Measurements from ENCODE around the gene ADI1.

DNA sequence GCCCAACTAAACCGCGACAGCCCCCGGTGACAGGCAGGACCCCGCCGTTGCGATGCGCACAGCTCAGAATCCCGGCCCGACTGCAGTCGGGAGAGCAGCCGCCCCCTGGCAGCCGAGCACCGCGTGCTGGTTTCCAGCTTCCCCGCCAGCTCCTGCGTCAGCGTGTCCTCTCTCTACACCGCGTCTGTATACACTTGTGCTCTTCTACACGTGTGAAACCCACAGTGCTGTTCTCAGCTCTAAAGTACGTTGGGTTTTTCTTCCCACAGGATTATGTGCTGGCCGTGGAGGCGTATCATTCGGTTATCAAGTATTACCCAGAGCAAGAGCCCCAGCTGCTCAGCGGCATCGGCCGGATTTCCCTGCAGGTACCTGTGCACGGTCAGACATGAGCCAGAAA, 54.0 kb downstream of the ADI1 start:
- TF ChIP-seq, protein P1, sequence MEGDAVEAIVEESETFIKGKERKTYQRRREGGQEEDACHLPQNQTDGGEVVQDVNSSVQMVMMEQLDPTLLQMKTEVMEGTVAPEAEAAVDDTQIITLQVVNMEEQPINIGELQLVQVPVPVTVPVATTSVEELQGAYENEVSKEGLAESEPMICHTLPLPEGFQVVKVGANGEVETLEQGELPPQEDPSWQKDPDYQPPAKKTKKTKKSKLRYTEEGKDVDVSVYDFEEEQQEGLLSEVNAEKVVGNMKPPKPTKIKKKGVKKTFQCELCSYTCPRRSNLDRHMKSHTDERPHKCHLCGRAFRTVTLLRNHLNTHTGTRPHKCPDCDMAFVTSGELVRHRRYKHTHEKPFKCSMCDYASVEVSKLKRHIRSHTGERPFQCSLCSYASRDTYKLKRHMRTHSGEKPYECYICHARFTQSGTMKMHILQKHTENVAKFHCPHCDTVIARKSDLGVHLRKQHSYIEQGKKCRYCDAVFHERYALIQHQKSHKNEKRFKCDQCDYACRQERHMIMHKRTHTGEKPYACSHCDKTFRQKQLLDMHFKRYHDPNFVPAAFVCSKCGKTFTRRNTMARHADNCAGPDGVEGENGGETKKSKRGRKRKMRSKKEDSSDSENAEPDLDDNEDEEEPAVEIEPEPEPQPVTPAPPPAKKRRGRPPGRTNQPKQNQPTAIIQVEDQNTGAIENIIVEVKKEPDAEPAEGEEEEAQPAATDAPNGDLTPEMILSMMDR (IDR thresholded peaks at IDR 0.05; ENCODE audit: poor library complexity): no peak
- TF ChIP-seq EZH2 (IDR thresholded peaks at IDR 0.05; ENCODE audit: borderline replicate concordance): no peak
